ENCODE results near the gene SEMA6A.

SEMA6A gene

GRCh38 chr5:116578676-116579075 lies 4.1 kb upstream of the SEMA6A start:
- H3K27me3 ChIP-seq (replicated peaks; ENCODE audit: control insufficient read depth, insufficient read depth, low read length, poor library complexity, severe bottlenecking) = peaks cover 25% of the 10 kb centered on the region
- no peak overlapping the region for H3K27ac ChIP-seq (ENCODE audit: insufficient read depth, low read length, poor library complexity, severe bottlenecking)
- no peaks in the 10 kb centered on the region for H3K36me3 ChIP-seq (ENCODE audit: control insufficient read depth, insufficient read depth, low read length)
- no peak for DNase-seq
- peaks cover 6% of the 10 kb centered on the region for H3K4me1 ChIP-seq (ENCODE audit: control insufficient read depth, insufficient read depth, low read length, poor library complexity, severe bottlenecking)
- H3K4me3 ChIP-seq (ENCODE audit: insufficient read depth, low read depth, low read length, poor library complexity, severe bottlenecking) = no peak overlapping the region
- no peaks in the 10 kb centered on the region for H3K9me3 ChIP-seq (ENCODE audit: control insufficient read depth, low read length)

DNA sequence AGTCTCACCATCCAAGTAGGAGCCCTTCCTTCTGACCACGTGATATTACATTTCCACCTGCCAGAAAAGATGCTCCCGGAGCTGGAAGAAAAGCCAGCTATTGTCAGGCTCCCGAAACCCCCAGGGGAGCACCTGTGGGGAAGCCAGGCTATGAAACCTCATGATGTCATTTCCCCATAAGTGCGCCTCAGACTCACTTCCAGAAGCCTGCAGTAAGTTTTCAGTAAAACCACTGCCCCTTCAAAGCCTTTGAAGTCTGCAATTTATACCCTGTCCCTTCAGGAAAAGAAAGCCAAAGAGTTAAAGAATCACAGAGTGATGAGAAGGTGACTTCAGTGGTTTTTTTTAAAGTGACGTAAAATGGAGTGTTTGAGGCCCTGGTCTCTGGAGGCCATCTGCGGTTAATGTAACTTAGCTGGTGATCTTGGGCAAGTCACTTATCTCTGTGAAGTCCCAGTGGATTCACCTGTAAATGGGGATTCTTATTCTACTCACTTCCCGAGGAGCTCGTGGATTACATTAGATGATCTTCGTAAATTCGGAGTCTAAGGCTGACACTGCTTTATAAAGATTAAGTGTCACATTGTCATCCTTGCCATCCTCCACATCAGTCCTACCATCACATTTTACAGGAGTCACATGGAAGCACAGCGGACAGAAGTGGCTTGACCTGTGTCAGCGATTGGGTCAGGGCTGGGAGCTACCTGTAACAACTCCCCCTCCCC lies 2.6 kb upstream of the SEMA6A start:
- H3K27ac ChIP-seq (ENCODE audit: insufficient read depth, low read length, poor library complexity, severe bottlenecking) = no peak overlapping the region
- H3K9me3 ChIP-seq (ENCODE audit: control insufficient read depth, low read length) = no peaks in the 10 kb centered on the region
- no peak for DNase-seq
- no peak overlapping the region for H3K4me3 ChIP-seq (ENCODE audit: insufficient read depth, low read depth, low read length, poor library complexity, severe bottlenecking)
- peaks cover 12% of the 10 kb centered on the region for H3K4me1 ChIP-seq (ENCODE audit: control insufficient read depth, insufficient read depth, low read length, poor library complexity, severe bottlenecking)
- peaks cover 26% of the 10 kb centered on the region for H3K27me3 ChIP-seq (replicated peaks; ENCODE audit: control insufficient read depth, insufficient read depth, low read length, poor library complexity, severe bottlenecking)
- H3K36me3 ChIP-seq (ENCODE audit: control insufficient read depth, insufficient read depth, low read length) = no peaks in the 10 kb centered on the region

GRCh38 chr5:116576053-116576713 lies 1.6 kb upstream of the SEMA6A start:
- DNase-seq = no peak
- H3K4me1 ChIP-seq (ENCODE audit: control insufficient read depth, insufficient read depth, low read length, poor library complexity, severe bottlenecking) = peaks cover 12% of the 10 kb centered on the region
- no peaks in the 10 kb centered on the region for H3K9me3 ChIP-seq (ENCODE audit: control insufficient read depth, low read length)
- no peak overlapping the region for H3K4me3 ChIP-seq (ENCODE audit: insufficient read depth, low read depth, low read length, poor library complexity, severe bottlenecking)
- H3K27ac ChIP-seq (ENCODE audit: insufficient read depth, low read length, poor library complexity, severe bottlenecking) = no peak overlapping the region
- no peaks in the 10 kb centered on the region for H3K36me3 ChIP-seq (ENCODE audit: control insufficient read depth, insufficient read depth, low read length)
- H3K27me3 ChIP-seq (replicated peaks; ENCODE audit: control insufficient read depth, insufficient read depth, low read length, poor library complexity, severe bottlenecking) = peaks cover 26% of the 10 kb centered on the region

GRCh38 chr5:116575326-116576052 lies 866 bp upstream of the SEMA6A start:
- no peak for DNase-seq
- Histone ChIP-seq H3K4me3 (ENCODE audit: insufficient read depth, low read depth, low read length, poor library complexity, severe bottlenecking) (no peak overlapping the region), H3K36me3 (ENCODE audit: control insufficient read depth, insufficient read depth, low read length) (no peaks in the 10 kb centered on the region), H3K27ac (ENCODE audit: insufficient read depth, low read length, poor library complexity, severe bottlenecking) (no peak overlapping the region), H3K27me3 (replicated peaks; ENCODE audit: control insufficient read depth, insufficient read depth, low read length, poor library complexity, severe bottlenecking) (peaks cover 26% of the 10 kb centered on the region), H3K9me3 (ENCODE audit: control insufficient read depth, low read length) (no peaks in the 10 kb centered on the region), H3K4me1 (ENCODE audit: control insufficient read depth, insufficient read depth, low read length, poor library complexity, severe bottlenecking) (peaks cover 12% of the 10 kb centered on the region)

DNA sequence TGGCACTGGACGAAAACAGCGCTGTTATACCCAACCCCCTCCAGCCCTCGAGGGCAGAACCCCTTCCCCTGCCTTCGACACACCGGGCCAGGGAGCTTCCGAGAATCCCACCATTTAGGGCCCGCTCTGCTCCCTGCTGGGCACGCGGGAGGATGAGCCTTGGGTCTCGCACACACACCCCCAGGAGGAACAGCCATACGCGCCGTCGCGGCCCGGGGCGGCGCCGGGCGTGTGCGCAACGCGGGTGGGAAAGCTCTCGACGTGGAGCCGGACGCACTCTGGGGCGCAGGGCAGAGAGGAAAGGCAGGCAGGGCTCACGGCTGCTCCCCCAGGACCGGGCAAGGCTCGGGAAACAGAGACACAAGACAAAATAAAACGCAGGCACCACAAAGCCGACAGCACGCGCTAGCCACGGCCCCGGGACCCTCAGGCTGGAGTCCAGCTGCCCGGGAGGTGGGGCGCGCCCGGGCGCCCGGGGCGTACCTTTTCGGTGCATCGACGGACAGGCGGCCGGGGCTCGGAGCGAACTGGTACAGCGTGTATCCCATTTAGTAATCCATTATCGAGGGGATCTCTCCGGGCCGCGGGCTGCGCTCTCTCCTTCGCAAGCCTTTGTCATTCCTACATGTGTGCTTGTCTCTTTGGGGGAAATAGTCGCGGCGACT lies 789 bp downstream of the SEMA6A start:
- peaks cover 12% of the 10 kb centered on the region for H3K4me1 ChIP-seq (ENCODE audit: control insufficient read depth, insufficient read depth, low read length, poor library complexity, severe bottlenecking)
- no peaks in the 10 kb centered on the region for H3K36me3 ChIP-seq (ENCODE audit: control insufficient read depth, insufficient read depth, low read length)
- no peak for DNase-seq
- H3K27ac ChIP-seq (ENCODE audit: insufficient read depth, low read length, poor library complexity, severe bottlenecking) = no peak overlapping the region
- peaks cover 26% of the 10 kb centered on the region for H3K27me3 ChIP-seq (replicated peaks; ENCODE audit: control insufficient read depth, insufficient read depth, low read length, poor library complexity, severe bottlenecking)
- H3K4me3 ChIP-seq (ENCODE audit: insufficient read depth, low read depth, low read length, poor library complexity, severe bottlenecking) = no peak overlapping the region
- H3K9me3 ChIP-seq (ENCODE audit: control insufficient read depth, low read length) = no peaks in the 10 kb centered on the region

DNA sequence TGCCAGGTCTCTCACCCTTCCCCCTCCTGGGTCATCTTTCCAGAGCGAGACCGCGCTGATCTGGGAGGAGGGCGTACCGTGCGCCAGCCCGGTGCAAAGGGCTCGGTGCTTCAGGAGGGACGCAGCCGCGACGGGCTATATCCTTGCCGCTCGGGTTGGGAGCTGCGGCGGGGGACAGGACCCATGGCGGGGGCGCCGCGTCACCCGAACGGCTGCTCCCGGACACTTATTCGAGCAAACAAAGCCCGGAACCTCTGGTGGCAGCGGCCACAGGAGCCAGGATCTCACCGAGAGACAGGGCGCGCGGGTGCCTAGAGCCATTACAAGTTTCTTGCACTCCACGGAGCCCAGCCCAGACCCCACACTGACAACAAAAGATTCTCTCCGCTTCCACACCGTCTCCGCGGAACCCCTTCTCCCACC lies 1.3 kb downstream of the SEMA6A start:
- H3K36me3 ChIP-seq (ENCODE audit: control insufficient read depth, insufficient read depth, low read length) = no peaks in the 10 kb centered on the region
- DNase-seq = no peak
- H3K9me3 ChIP-seq (ENCODE audit: control insufficient read depth, low read length) = no peaks in the 10 kb centered on the region
- H3K4me1 ChIP-seq (ENCODE audit: control insufficient read depth, insufficient read depth, low read length, poor library complexity, severe bottlenecking) = peaks cover 12% of the 10 kb centered on the region
- no peak overlapping the region for H3K4me3 ChIP-seq (ENCODE audit: insufficient read depth, low read depth, low read length, poor library complexity, severe bottlenecking)
- H3K27me3 ChIP-seq (replicated peaks; ENCODE audit: control insufficient read depth, insufficient read depth, low read length, poor library complexity, severe bottlenecking) = peaks cover 26% of the 10 kb centered on the region
- no peak overlapping the region for H3K27ac ChIP-seq (ENCODE audit: insufficient read depth, low read length, poor library complexity, severe bottlenecking)

DNA sequence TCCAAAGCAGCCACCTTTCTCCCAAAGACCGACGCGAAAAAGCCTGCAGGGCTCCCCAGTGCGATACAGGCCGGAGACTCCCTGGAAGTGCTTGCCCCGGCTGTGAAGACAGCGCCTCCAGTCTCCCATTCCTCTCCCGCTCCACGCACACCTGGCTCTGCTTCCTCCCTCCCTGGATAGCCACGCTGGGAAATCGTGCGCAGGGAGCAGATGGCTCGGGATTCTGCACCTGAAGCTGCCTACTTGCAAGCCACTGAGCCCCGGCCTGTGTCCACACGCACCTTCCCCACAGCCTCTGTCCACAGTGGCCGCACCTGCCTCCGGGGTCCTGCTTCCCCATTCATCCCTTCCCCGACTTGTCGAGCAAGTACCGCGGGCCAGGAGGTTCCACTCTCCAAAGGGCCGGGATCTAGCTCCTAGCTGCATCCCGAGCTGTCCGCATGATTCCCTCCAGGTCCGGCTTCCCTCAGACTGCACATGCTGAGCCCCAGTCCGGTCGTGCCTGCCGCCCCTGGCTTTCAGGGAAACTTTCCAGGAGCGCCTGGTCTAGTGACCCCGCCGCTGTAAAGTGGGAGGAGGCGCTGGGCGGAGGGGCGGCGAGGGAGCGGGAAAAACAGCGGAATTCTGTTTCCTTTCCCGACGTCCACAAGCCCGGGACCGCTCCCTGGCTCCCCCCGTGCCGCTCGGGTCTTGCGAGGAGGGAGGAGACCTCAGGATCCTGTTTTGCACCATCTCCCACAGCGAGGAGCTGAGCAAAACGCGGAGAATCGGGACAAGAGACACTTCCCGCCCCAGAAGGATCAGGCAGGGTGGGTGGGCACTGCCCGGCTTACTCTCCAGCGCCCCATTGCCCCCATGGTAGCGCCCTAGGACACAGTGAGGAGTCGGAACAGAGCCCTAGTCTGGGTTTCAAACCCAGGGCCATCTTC lies 2.0 kb downstream of the SEMA6A start:
- Histone ChIP-seq H3K27me3 (replicated peaks; ENCODE audit: control insufficient read depth, insufficient read depth, low read length, poor library complexity, severe bottlenecking) (peaks cover 26% of the 10 kb centered on the region), H3K9me3 (ENCODE audit: control insufficient read depth, low read length) (no peaks in the 10 kb centered on the region), H3K27ac (ENCODE audit: insufficient read depth, low read length, poor library complexity, severe bottlenecking) (no peak overlapping the region), H3K4me1 (ENCODE audit: control insufficient read depth, insufficient read depth, low read length, poor library complexity, severe bottlenecking) (peaks cover 12% of the 10 kb centered on the region), H3K36me3 (ENCODE audit: control insufficient read depth, insufficient read depth, low read length) (no peaks in the 10 kb centered on the region), H3K4me3 (ENCODE audit: insufficient read depth, low read depth, low read length, poor library complexity, severe bottlenecking) (no peak overlapping the region)
- DNase-seq = no peak

DNA sequence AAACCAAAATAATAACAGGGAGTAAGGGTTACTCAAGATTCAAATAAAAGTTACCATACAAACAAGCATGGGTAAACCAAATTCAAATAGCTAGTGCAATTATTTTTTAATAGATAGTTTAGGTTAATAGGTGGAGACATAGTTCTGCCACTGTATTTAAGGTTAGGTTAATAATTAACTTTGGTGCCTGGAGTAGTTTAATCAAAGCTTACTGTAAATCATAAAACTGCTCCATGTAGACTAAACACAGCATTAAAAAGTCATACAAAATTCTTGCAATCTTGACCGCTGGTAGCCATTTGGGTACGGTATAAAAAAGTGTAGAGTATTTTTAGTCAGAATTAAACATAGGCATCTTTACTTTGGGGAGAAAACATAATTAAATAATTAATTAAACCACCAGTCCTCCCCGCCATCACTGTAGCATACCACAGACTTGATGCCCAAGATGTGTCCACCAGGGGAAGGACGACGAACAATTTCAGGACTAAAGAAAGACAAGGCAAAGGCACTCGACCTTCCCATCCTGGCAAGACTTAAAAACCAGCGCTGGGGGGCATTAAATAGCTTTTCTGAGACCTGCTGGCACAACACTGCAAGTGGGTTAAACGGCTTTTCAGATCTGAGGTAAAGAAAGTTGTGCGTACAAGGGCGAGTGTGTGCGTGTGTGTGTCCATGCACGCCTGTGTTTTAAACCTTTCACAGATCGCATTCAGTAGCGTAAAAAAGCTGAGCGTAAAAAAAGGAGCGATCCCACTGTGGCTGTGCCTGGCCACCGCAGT lies 2.9 kb downstream of the SEMA6A start:
- DNase-seq = no peak
- H3K4me1 ChIP-seq (ENCODE audit: control insufficient read depth, insufficient read depth, low read length, poor library complexity, severe bottlenecking) = peaks cover 12% of the 10 kb centered on the region
- peaks cover 26% of the 10 kb centered on the region for H3K27me3 ChIP-seq (replicated peaks; ENCODE audit: control insufficient read depth, insufficient read depth, low read length, poor library complexity, severe bottlenecking)
- H3K9me3 ChIP-seq (ENCODE audit: control insufficient read depth, low read length) = no peaks in the 10 kb centered on the region
- no peak overlapping the region for H3K4me3 ChIP-seq (ENCODE audit: insufficient read depth, low read depth, low read length, poor library complexity, severe bottlenecking)
- H3K27ac ChIP-seq (ENCODE audit: insufficient read depth, low read length, poor library complexity, severe bottlenecking) = no peak overlapping the region
- H3K36me3 ChIP-seq (ENCODE audit: control insufficient read depth, insufficient read depth, low read length) = no peaks in the 10 kb centered on the region

GRCh38 chr5:116569999-116570398 lies 4.6 kb downstream of the SEMA6A start:
- Histone ChIP-seq H3K27me3 (replicated peaks; ENCODE audit: control insufficient read depth, insufficient read depth, low read length, poor library complexity, severe bottlenecking) (peaks cover 14% of the 10 kb centered on the region), H3K27ac (ENCODE audit: insufficient read depth, low read length, poor library complexity, severe bottlenecking) (no peak overlapping the region), H3K4me1 (ENCODE audit: control insufficient read depth, insufficient read depth, low read length, poor library complexity, severe bottlenecking) (peaks cover 12% of the 10 kb centered on the region), H3K36me3 (ENCODE audit: control insufficient read depth, insufficient read depth, low read length) (no peaks in the 10 kb centered on the region), H3K9me3 (ENCODE audit: control insufficient read depth, low read length) (no peaks in the 10 kb centered on the region), H3K4me3 (ENCODE audit: insufficient read depth, low read depth, low read length, poor library complexity, severe bottlenecking) (no peak overlapping the region)
- DNase-seq = no peak

All from effector memory CD4-positive, alpha-beta T cell (primary cell).